ENCODE data around the gene NATD1. TPM values are rescaled to one million over a fixed set of nuclear protein-coding genes. Genes with fewer than 3 reads are reported as not detected.

NATD1 gene
- total RNA-seq, 1 donor: 3.0 TPM

- TF ChIP-seq CTCF (IDR thresholded peaks at IDR 0.05; ENCODE audit: insufficient read depth, low read depth, low read length): no peak
- no peak for DNase-seq (ENCODE audit: low read depth)
- H3K4me3 ChIP-seq (ENCODE audit: low read depth, low read length): no peak overlapping the region
Measured at GRCh38 chr17:21294321-21295035, 41.3 kb upstream of the NATD1 start.

- no peak for TF ChIP-seq CTCF (IDR thresholded peaks at IDR 0.05; ENCODE audit: insufficient read depth, low read depth, low read length)
- H3K4me3 ChIP-seq (ENCODE audit: low read depth, low read length): no peak overlapping the region
- no peak for DNase-seq (ENCODE audit: low read depth)
Measured at GRCh38 chr17:21293831-21294210, 40.6 kb upstream of the NATD1 start.

GRCh38 chr17:21292867-21293830 is 39.9 kb upstream of the NATD1 start:
- H3K4me3 ChIP-seq (ENCODE audit: low read depth, low read length): no peak overlapping the region

GRCh38 chr17:21291862-21292261 is 38.7 kb upstream of the NATD1 start:
- DNase-seq (ENCODE audit: low read depth): no peak
- no peak for TF ChIP-seq CTCF (IDR thresholded peaks at IDR 0.05; ENCODE audit: insufficient read depth, low read depth, low read length)
- no peak overlapping the region for H3K4me3 ChIP-seq (ENCODE audit: low read depth, low read length)

More at GRCh38 chr17:21292867-21293830, 39.9 kb upstream of the NATD1 start:
- DNase-seq (ENCODE audit: low read depth): no peak
- no peak for TF ChIP-seq CTCF (IDR thresholded peaks at IDR 0.05; ENCODE audit: insufficient read depth, low read depth, low read length)

- no peak for DNase-seq (ENCODE audit: low read depth)
- no peak overlapping the region for H3K4me3 ChIP-seq (ENCODE audit: low read depth, low read length)
- no peak for TF ChIP-seq CTCF (IDR thresholded peaks at IDR 0.05; ENCODE audit: insufficient read depth, low read depth, low read length)
Measured at GRCh38 chr17:21291357-21291756, 38.1 kb upstream of the NATD1 start.

- no peak for TF ChIP-seq CTCF (IDR thresholded peaks at IDR 0.05; ENCODE audit: insufficient read depth, low read depth, low read length)
- DNase-seq (ENCODE audit: low read depth): no peak
- no peak overlapping the region for H3K4me3 ChIP-seq (ENCODE audit: low read depth, low read length)
Measured at GRCh38 chr17:21289902-21290571, 36.8 kb upstream of the NATD1 start.
